RWPE1 (cell line): ENCODE data around the gene ZNF423.

Experiments used
- CTCF ChIA-PET: fragments of 350-600 bp; sonication (Branson Sonifier 250); formaldehyde crosslinking; extraction: SDS; loops from one replicate; lab custom pipeline; 2021; lab: Yijun Ruan, JAX
- POLR2A ChIA-PET: fragments of 400-600 bp; formaldehyde crosslinking; extraction: SDS; loops from one replicate; lab custom pipeline; 2020; ENCODE audit warnings: antibody characterized with exemption; ENCODE audit not compliant: low non-redundant PET; lab: Yijun Ruan, JAX
- DNase-seq: peaks from one replicate; pipeline ENCODE4 v3.0.0; 2012; ENCODE audit warnings: low spot score
- H3K27ac ChIP-seq: fragments of 450-650 bp; 2 replicates; pipeline ENCODE4 v1.5.1; 2017
- CTCF ChIP-seq: fragments of 450-650 bp; conservative IDR thresholded peaks from 2 replicates; pipeline ENCODE4 v1.5.1; 2017; ENCODE audit warnings: low read depth, mild to moderate bottlenecking

ZNF423 gene

DNA sequence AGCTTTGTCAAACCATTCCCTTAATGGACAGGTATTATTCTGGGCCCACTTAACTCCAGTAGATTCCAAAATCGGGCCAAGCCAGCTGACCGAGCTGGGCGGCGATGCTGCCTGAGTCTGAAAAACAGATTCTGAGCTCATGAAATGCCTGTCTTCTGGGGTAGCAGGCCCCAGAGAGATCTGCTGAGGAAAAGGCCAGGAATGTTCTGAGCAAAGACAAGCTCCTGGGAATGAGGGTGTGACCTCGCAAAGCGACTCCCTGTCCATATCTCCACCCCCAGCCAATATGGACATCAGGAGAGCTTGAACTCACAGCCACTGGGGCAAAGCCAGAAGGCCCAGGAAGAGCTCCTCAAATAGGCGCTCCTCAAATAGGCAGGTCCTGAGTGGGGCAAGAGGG lies 23.7 kb downstream of the ZNF423 start:
- POLR2A ChIA-PET = no interaction called here
- CTCF ChIA-PET = interaction anchor here (0.6 kb wide), 1 partner anchor 9 kb away, joined by 3 read pairs; no protein-coding TSS in a partner anchor

GRCh38 chr16:49830873-49831272 lies 25.0 kb downstream of the ZNF423 start:
- no peak for DNase-seq
- no peak for TF ChIP-seq CTCF
- no peak overlapping the region for H3K27ac ChIP-seq
- ChIA-PET POLR2A (no interaction called here), CTCF (interaction anchor here (0.8 to 1.4 kb wide), 2 partner anchors 26 to 834 kb away, joined by 3 to 4 read pairs; no protein-coding TSS in a partner anchor)

More for the DNA sequence above, 23.7 kb downstream of the ZNF423 start:
- no peak for TF ChIP-seq CTCF
- H3K27ac ChIP-seq = no peak overlapping the region
- no peak for DNase-seq

GRCh38 chr16:49828533-49829267 lies 27.2 kb downstream of the ZNF423 start:
- ChIA-PET CTCF (no interaction called here), POLR2A (no interaction called here)
- no peak for DNase-seq
- TF ChIP-seq CTCF = no peak
- H3K27ac ChIP-seq = no peak overlapping the region

DNA sequence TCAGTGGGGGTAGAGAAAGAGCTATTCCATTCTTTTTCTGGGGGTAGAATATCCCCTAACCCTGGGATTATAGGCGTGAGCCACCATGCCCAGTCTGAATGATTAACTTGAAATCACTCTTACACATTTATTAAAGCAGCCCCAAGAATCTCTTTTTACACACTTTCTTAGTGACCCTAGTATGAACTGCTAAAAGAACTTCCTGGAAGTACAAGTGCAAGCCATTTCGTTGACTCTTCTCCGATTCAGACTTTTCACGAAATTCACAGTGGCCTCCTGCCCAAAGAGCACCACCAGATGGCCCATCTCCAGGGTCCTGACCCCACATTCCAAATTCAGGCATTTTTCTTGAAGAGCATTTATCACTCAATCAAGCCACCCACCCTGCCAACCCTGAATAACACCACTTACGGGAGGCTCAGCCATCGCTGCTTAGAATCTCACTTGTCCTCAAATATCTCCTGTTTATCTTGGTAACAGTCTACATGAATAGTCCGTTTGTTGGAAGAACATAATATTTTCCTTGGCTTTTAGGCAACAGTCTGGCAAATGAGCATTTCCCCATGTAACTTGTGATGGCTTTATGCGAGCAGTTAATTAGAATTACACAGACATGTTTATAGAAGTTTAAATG lies 28.0 kb downstream of the ZNF423 start:
- no peak overlapping the region for H3K27ac ChIP-seq

GRCh38 chr16:49826515-49826914 lies 29.4 kb downstream of the ZNF423 start:
- DNase-seq = no peak
- no peak for TF ChIP-seq CTCF
- ChIA-PET CTCF (no interaction called here), POLR2A (no interaction called here)
- no peak overlapping the region for H3K27ac ChIP-seq

More for the DNA sequence above, 28.0 kb downstream of the ZNF423 start:
- no peak for DNase-seq
- ChIA-PET POLR2A (no interaction called here), CTCF (no interaction called here)
- TF ChIP-seq CTCF = no peak

DNA sequence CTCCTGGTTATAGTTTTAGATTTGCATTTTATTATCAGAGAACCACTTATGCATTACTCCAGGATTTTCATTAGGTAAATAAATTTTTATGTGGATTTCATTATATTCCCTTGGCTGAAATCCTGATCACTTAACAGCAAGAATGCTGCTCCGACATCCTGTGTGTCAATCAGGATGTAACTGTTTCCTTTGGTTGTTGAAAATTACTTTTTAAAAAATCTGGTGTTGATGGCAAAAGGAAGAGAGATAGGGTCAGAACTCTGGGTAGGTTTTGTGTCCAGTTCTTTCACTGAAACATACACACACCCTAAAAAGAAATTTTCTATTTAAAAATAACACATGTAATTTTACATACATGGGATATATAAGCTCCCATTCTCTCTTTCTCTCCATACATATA lies 30.9 kb downstream of the ZNF423 start:
- DNase-seq = no peak
- no peak overlapping the region for H3K27ac ChIP-seq
- TF ChIP-seq CTCF = no peak
- ChIA-PET POLR2A (no interaction called here), CTCF (no interaction called here)
